GM13976 (cell line): Measurements from ENCODE around the gene BRD9.

Experiments used
- DNase-seq: peaks from one replicate; pipeline ENCODE4 v3.0.0; 2012; ENCODE audit warnings: low spot score
- CTCF ChIP-seq: IDR thresholded peaks from 2 replicates; pipeline ENCODE4 v1.5.1; 2012; ENCODE audit warnings: borderline replicate concordance, mild to moderate bottlenecking; ENCODE audit not compliant: insufficient read depth; ENCODE audit errors: extremely low read depth, missing control alignments, control extremely low read depth
- in situ Hi-C: fragments of 300-500 bp; cut with MboI; formaldehyde crosslinking; loops from one replicate; pipeline ENCODE4 v1.12.0; 2022; ENCODE audit warnings: low sequenced_read_pairs, mixed read lengths, inconsistent platforms; ENCODE audit not compliant: unreplicated experiment

Gene BRD9

GRCh38 chr5:893137-893506 is 521 bp upstream of the BRD9 start:
- no peak for TF ChIP-seq CTCF
- DNase-seq: no peak
- in situ Hi-C loops: no loop called here

- TF ChIP-seq CTCF: no peak
- in situ Hi-C loops: no loop called here
- DNase-seq: peak; percentile 64
These were observed 686 bp downstream of the BRD9 start for GRCh38 chr5:891837-892393.

GRCh38 chr5:891117-891836 is 1.3 kb downstream of the BRD9 start:
- no peak for DNase-seq
- no peak for TF ChIP-seq CTCF
- in situ Hi-C loops: no loop called here

GRCh38 chr5:889075-889710 is 3.4 kb downstream of the BRD9 start:
- in situ Hi-C loops: no loop called here
- no peak for TF ChIP-seq CTCF
- no peak for DNase-seq

GRCh38 chr5:888638-889035 is 4.0 kb downstream of the BRD9 start:
- in situ Hi-C loops: no loop called here
- TF ChIP-seq CTCF: no peak
- DNase-seq: no peak

- no peak for TF ChIP-seq CTCF
- no peak for DNase-seq
- in situ Hi-C loops: no loop called here
These were observed 4.5 kb downstream of the BRD9 start for GRCh38 chr5:887947-888637.
